ENCODE results near the gene C1QTNF6. TPM values are rescaled to one million over a fixed set of nuclear protein-coding genes. Genes with fewer than 3 reads are reported as not detected.
"Not testable (repeated sequence)": the region's sequence is repeated elsewhere in the genome, so short reads cannot be mapped to it uniquely, and the experiment has no call there.

Gene C1QTNF6
- total RNA-seq, 1 donor: 11.9 TPM

DNA sequence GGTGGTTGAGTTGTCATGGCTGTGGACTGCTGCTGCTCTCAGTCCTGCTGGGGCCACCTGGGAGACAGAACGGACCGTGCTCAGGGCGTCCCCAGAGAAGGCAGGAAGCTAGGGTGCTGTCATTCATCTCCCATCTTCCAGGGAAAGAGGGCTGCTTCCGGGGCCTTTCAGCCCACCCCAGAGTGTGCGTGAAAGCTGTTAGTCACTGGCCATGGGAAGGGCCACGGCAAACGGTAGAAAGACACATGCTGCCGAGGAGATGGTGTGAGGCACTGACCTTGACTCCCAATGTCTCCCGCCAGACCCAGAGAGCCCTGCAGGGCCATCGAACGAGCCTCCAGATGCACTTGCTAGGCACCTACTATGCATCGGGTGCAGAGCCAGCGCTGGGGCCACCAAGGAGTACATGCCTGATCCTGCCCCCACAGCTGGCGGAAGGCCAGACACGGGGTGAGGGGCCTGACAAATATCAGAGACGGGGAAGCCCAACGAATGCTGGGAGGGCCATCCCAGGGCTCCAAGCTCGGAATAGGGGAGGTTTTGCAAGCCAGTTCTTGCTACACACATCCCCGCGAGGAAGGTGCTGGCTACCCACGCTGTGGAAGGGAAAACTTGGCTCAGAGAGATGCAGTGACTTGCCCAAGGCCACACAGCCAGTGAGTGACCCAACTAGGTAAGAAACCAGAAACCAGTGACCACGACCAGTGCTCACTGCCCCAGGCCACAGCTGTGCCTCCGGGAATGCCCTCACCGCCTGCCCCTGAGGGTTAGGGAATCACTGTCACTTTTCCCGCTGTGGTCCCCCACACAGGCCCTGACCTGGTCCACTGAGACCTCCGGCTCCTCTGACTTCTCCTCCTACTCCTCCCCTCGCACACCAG is 45.9 kb upstream of the C1QTNF6 start:
- TF ChIP-seq, protein P1, sequence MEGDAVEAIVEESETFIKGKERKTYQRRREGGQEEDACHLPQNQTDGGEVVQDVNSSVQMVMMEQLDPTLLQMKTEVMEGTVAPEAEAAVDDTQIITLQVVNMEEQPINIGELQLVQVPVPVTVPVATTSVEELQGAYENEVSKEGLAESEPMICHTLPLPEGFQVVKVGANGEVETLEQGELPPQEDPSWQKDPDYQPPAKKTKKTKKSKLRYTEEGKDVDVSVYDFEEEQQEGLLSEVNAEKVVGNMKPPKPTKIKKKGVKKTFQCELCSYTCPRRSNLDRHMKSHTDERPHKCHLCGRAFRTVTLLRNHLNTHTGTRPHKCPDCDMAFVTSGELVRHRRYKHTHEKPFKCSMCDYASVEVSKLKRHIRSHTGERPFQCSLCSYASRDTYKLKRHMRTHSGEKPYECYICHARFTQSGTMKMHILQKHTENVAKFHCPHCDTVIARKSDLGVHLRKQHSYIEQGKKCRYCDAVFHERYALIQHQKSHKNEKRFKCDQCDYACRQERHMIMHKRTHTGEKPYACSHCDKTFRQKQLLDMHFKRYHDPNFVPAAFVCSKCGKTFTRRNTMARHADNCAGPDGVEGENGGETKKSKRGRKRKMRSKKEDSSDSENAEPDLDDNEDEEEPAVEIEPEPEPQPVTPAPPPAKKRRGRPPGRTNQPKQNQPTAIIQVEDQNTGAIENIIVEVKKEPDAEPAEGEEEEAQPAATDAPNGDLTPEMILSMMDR (IDR thresholded peaks at IDR 0.05; ENCODE audit: extremely low read depth, low read depth, low read length): no peak
- Histone ChIP-seq H3K36me3 (ENCODE audit: insufficient read depth, low read length) (peaks cover 8% of the 10 kb centered on the region), H3K4me2 (ENCODE audit: insufficient read depth, low read length) (no peak overlapping the region), H4K20me1 (ENCODE audit: insufficient read depth, low read length) (peaks cover 21% of the 10 kb centered on the region), H3K9me3 (ENCODE audit: low read depth, low read length) (no peaks in the 10 kb centered on the region), H2AFZ (ENCODE audit: low read length) (no peak overlapping the region), H3K27ac (ENCODE audit: low read depth, low read length) (no peak overlapping the region), H3K79me2 (ENCODE audit: insufficient read depth, low read length) (peaks cover 3% of the 10 kb centered on the region), H3K4me1 (ENCODE audit: insufficient read depth, low read length) (peaks cover 17% of the 10 kb centered on the region), H3K4me3 (ENCODE audit: insufficient read depth, low read length) (no peak overlapping the region), H3K27me3 (ENCODE audit: insufficient read depth, low read length) (no peaks in the 10 kb centered on the region)
- DNase-seq (ENCODE audit: insufficient read length, low spot score, missing footprints): peak; percentile 68

DNA sequence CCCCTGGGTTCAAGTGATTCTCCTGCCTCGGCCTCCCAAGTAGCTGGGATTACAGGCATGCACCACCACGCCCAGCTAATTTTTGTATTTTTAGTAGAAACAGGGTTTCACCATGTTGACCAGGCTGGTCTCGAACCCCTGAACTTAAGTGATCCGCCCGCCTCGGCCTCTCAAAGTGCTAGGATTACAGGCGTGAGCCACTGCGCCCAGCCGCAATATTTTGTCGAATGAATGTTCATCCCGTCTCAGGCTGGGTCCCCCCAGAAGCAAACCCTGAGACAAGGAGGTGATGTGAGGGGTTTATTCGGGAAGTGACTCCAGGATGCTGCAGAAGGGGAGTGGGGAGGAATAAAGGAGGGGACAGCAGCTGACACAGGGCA is 45.3 kb upstream of the C1QTNF6 start:
- H3K4me1 ChIP-seq (ENCODE audit: insufficient read depth, low read length): peaks cover 23% of the 10 kb centered on the region
- not testable (repeated sequence) for H3K79me2 ChIP-seq (ENCODE audit: insufficient read depth, low read length)

DNA sequence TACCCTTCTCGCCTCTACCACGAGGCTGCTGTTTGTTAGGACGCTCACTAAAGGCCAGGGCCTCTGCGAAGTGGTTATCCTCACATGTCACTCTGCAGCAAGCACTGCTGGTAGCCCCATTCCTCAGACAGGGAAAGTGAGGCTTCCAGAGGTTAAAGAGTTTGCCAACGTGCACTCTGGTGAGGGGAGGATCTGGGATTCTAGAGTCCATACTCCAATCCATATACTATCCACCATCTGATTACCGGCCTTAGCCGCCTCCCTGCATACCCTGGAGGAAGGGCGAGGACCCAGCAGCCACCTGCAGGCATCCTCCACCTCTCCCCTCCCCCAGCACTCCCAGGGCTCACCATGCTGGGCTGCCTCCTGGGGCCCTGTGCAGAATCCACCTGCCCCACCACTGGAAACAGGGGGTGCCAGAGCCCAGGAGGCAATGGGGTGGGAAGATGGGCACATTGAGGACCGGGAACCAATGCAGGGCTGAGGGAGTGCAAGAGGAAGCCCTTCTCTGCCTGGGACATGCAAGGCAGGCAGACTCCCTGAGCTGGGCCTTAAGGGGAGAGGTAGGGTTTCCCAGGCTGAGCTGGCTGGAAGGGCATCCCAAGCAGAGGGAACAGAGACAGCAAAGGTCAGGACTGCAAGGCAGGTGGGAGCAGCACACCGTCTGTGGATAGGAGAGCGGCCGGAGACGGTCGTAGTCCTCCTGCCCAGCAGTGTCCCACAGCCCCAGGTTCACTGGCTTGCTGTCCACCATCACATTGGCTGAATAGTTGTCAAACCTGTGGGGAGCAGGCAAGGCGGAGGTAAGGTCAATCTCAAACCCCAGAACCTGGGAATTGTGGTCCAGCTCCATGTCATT is 44.3 kb upstream of the C1QTNF6 start:
- H3K36me3 ChIP-seq (ENCODE audit: insufficient read depth, low read length): peaks cover 8% of the 10 kb centered on the region
- peaks cover 3% of the 10 kb centered on the region for H3K79me2 ChIP-seq (ENCODE audit: insufficient read depth, low read length)
- TF ChIP-seq, protein P1 (IDR thresholded peaks at IDR 0.05; ENCODE audit: extremely low read depth, low read depth, low read length): no peak
- no peak overlapping the region for H3K27ac ChIP-seq (ENCODE audit: low read depth, low read length)
- no peaks in the 10 kb centered on the region for H3K27me3 ChIP-seq (ENCODE audit: insufficient read depth, low read length)
- peaks cover 29% of the 10 kb centered on the region for H3K4me1 ChIP-seq (ENCODE audit: insufficient read depth, low read length)
- no peak overlapping the region for H3K4me2 ChIP-seq (ENCODE audit: insufficient read depth, low read length)
- no peak overlapping the region for H2AFZ ChIP-seq (ENCODE audit: low read length)
- H3K9me3 ChIP-seq (ENCODE audit: low read depth, low read length): no peaks in the 10 kb centered on the region
- peak; percentile 48 for DNase-seq (ENCODE audit: insufficient read length, low spot score, missing footprints)
- H3K4me3 ChIP-seq (ENCODE audit: insufficient read depth, low read length): no peak overlapping the region
- peaks cover 21% of the 10 kb centered on the region for H4K20me1 ChIP-seq (ENCODE audit: insufficient read depth, low read length)

More for the DNA sequence above, 45.3 kb upstream of the C1QTNF6 start:
- H3K27ac ChIP-seq (ENCODE audit: low read depth, low read length); H2AFZ ChIP-seq (ENCODE audit: low read length); H3K4me2 ChIP-seq (ENCODE audit: insufficient read depth, low read length); H3K4me3 ChIP-seq (ENCODE audit: insufficient read depth, low read length); H3K9me3 ChIP-seq (ENCODE audit: low read depth, low read length); H3K36me3 ChIP-seq (ENCODE audit: insufficient read depth, low read length); H3K27me3 ChIP-seq (ENCODE audit: insufficient read depth, low read length); DNase-seq (ENCODE audit: insufficient read length, low spot score, missing footprints): not testable (repeated sequence)
- H4K20me1 ChIP-seq (ENCODE audit: insufficient read depth, low read length): peaks cover 21% of the 10 kb centered on the region

DNA sequence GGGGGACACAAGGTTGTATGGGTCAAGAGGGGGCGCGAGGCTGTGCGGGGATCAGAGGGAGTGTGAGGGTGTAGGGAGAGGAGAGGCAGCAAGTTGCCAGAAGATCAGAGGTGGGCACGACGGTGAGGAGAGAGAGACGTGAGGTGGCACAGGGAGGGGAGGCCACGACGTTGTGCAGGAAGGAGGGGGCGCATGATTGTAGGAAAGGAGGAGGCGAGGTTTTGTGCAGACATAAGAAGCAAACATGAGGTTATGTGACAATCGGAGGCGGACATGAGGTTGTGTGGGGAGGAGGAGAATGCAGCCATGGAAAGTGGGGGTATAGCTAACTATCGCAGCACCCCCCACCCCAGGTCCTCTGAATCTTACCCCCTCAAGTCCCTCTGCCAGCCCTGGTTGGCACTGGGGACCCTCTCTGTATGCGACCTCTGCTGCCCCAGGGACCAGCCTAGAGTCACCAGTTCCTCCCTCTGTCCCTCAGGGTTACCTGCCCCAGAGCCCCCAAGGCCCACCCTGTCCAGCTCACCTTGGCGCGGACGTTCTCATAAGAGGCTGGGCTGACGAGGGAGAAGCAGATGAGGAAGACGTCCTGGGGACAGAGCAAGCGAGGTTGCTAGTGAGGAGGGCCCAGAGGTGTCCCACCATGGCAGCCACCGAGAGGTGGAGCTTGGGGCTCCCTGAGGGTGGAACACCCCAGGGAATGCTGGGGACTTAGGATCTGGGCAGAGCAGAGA is 43.5 kb upstream of the C1QTNF6 start:
- no peaks in the 10 kb centered on the region for H3K27me3 ChIP-seq (ENCODE audit: insufficient read depth, low read length)
- peak; percentile 35 for DNase-seq (ENCODE audit: insufficient read length, low spot score, missing footprints)
- H3K79me2 ChIP-seq (ENCODE audit: insufficient read depth, low read length): peaks cover 3% of the 10 kb centered on the region
- peaks cover 8% of the 10 kb centered on the region for H3K36me3 ChIP-seq (ENCODE audit: insufficient read depth, low read length)
- no peak overlapping the region for H3K4me3 ChIP-seq (ENCODE audit: insufficient read depth, low read length)
- H2AFZ ChIP-seq (ENCODE audit: low read length): no peak overlapping the region
- H3K27ac ChIP-seq (ENCODE audit: low read depth, low read length): no peak overlapping the region
- peaks cover 29% of the 10 kb centered on the region for H3K4me1 ChIP-seq (ENCODE audit: insufficient read depth, low read length)
- no peaks in the 10 kb centered on the region for H3K9me3 ChIP-seq (ENCODE audit: low read depth, low read length)
- TF ChIP-seq, protein P1 (IDR thresholded peaks at IDR 0.05; ENCODE audit: extremely low read depth, low read depth, low read length): no peak
- H4K20me1 ChIP-seq (ENCODE audit: insufficient read depth, low read length): peaks cover 21% of the 10 kb centered on the region
- H3K4me2 ChIP-seq (ENCODE audit: insufficient read depth, low read length): no peak overlapping the region
